ENCODE data around the gene SIGLEC12.
A peak's percentile ranks its signal among the peaks of the same experiment; 100 is the strongest.
"Not testable (repeated sequence)": the region's sequence is repeated elsewhere in the genome, so short reads cannot be mapped to it uniquely, and the experiment has no call there.

Gene SIGLEC12

GRCh38 chr19:51521781-51522180 lies 20.2 kb upstream of the SIGLEC12 start:
- no peak for DNase-seq (ENCODE audit: low spot score)

DNA sequence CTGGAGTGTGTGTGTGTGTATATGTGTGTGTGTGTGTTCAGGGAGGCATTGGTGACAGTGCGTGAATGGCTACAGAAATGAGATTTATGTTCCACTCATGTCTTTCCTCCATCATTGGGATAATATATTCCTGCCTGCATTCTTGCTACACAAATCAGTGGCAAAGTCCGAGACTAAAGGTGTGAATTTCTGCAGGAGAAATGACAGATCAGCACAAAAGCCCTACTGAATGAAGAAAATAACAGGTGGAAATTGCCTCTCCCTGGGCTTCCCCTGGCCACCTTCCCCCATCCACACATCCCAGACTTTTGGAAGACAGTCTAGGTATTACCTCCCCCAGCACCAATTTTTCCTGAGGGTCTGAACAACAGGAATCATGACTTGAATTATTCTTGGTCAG lies 19.8 kb upstream of the SIGLEC12 start:
- DNase-seq (ENCODE audit: low spot score) = no peak

DNA sequence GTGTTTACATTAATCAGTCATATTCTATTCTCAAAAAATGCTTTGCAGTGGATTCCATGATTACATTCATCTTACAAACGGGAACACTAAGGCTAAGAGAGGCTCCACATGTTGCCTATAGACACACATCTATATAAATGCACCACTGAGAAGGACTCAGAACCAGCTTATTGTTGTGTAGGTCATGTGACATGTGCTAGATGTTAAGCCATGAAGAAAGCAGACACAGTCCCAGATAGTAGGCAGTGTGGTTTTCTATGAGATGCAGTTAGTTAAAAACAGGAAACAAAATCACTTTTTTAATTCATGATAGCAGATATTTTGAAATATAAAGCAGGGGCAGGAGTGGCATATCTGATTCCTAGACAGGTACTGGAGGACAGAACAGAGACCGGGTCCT lies 19.1 kb upstream of the SIGLEC12 start:
- no peak for DNase-seq (ENCODE audit: low spot score)

DNA sequence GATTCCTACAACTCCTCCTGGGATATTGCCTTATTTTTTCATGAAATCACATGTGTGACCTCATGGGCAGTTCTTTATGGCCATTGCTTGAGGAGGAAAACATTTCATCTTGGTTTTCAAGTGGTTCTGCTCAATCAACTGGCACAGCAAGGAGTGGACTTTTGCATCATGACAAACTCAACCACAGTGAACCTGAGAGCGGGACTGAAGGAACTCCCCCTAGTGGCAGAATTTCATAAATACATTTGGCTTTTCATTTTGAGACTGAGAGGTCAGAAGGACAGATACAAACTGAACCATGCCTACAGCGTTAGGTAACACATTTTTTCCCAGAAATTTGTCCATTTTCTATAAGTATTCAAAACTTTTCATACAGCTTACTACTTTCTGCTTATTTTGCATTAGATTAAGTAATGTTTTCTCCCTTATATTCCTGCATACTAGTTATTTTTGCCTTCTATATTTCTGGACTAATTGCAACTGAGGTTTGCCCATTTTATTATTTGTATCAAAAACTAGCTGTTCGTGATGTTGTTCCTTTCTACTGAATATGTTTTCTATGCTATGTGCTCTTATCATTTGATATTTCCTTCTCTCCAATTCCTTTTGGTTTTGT lies 13.4 kb upstream of the SIGLEC12 start:
- peak; percentile 53 for DNase-seq (ENCODE audit: low spot score)

- DNase-seq (ENCODE audit: low spot score) = no peak
These were observed 12.4 kb upstream of the SIGLEC12 start for GRCh38 chr19:51513968-51514367.

- DNase-seq (ENCODE audit: low spot score) = no peak
These were observed 9.8 kb upstream of the SIGLEC12 start for GRCh38 chr19:51511353-51511752.

DNA sequence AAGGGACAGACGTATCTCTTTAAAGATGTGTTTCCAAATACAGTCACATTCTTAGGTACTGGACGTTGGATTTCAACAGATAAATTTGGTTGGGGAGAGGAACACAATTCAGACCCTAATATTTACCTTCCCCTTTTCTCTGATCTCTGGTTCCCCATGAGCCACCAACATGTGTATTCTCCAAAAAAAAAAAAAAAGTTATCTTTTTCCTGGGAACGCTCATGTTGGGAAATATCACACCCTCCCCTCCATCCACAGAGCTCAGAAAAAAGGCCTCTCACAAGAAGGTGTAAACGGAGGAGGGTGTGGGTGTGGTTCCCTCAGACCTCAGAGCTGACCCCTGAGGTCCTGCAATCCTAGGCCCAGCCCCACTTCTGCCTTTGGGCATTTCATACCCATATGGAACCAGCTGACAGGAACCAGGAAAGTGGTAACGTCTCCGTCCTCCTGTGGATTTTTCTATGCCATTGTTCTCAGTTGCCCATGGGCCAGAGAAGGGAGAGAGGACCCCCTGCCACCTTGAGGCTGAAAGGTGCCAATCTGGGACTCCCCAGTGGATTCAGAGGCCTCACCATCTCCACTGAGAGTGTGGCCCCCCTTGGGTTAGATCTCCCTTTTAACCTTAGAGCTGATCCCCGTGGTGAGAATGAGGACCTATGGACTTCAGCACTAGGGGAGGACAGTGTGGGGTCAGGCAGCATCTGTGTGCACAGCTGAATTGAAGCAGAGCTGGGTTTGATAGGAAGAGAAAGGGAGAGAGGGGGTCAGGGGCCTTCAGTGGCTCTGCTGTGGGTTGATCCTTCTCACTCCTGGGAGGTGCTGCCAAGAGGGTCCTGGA lies 8.4 kb upstream of the SIGLEC12 start:
- DNase-seq (ENCODE audit: low spot score) = no peak

GRCh38 chr19:51508059-51508733 lies 6.6 kb upstream of the SIGLEC12 start:
- no peak for DNase-seq (ENCODE audit: low spot score)

- no peak for DNase-seq (ENCODE audit: low spot score)
These were observed 6.0 kb upstream of the SIGLEC12 start for GRCh38 chr19:51507640-51508058.

- DNase-seq (ENCODE audit: low spot score) = no peak
These were observed 5.6 kb upstream of the SIGLEC12 start for GRCh38 chr19:51507192-51507591.

GRCh38 chr19:51505904-51506303 lies 4.3 kb upstream of the SIGLEC12 start:
- no peak for DNase-seq (ENCODE audit: low spot score)

GRCh38 chr19:51503896-51504295 lies 2.3 kb upstream of the SIGLEC12 start:
- no peak for DNase-seq (ENCODE audit: low spot score)

DNA sequence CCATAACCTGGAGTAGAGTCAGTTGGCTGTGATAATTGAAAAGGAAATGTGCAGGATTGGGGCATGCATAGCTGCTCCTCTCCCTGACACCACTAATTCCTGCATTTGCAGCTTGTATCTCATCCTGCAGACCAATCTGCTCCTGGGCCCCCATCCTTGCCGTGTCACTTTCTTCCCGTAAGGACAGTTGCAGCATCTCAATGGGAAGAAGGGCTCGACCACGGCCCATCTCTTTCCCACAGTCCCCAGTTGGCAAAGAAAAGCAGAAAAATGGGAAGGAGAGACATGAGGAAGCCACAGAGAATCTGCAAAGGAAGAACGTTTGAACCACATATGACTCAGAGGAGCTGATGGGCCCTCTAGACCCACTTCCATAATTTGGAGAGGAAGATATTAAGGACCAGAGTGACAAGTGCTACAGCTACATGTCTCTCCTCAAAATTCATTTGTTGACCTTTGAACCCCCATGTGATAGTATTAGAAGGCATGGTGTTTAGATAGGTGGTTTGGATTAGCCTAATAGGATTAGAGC lies 1.8 kb upstream of the SIGLEC12 start:
- DNase-seq (ENCODE audit: low spot score) = no peak

DNA sequence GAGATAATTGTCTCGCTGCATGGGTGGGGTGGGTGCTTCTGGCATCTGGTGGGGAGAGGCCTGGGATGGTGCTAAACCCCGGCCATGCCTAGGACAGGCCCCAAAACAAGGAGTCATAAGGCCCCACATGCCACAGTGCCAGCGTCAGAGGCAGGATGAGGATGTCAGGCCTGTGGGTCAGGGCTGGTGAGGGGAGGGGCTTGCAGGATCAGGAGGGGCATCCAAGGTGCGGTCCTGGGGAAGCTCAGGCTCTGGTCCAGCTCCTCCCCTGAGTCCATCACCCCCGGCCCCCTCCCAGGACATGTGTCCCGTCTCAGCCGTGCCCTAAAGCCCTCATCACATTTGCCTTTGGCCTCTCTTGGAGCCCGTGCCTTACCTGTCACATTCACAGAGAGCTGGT lies 669 bp downstream of the SIGLEC12 start:
- DNase-seq (ENCODE audit: low spot score) = not testable (repeated sequence)

GRCh38 chr19:51497666-51498065 lies 3.9 kb downstream of the SIGLEC12 start:
- no peak for DNase-seq (ENCODE audit: low spot score)

- DNase-seq (ENCODE audit: low spot score) = no peak
These were observed 7.8 kb downstream of the SIGLEC12 start for GRCh38 chr19:51493776-51494175.

DNA sequence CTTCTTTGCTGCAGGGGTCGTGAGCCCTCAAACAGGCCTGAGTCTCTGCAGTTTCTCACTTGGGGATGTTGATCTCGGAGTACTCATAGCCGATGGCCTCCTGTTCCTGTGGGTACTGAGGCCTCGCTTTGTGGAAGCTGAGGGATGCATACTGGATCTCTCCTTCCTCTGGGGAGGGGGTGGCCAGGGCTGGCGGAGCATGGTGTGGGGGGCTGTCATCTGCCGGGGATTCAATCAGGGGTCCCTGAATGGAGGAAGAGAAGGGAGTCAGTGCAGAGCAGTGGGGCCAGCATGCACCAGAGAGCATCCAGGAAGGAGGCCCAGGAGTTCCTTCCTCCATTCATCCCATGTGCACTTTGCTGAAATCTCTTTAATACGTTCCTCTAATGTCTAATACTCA lies 10.0 kb downstream of the SIGLEC12 start:
- DNase-seq (ENCODE audit: low spot score) = no peak

GRCh38 chr19:51490676-51491075 lies 10.9 kb downstream of the SIGLEC12 start:
- DNase-seq (ENCODE audit: low spot score) = no peak

GRCh38 chr19:51489113-51489512 lies 12.5 kb downstream of the SIGLEC12 start:
- DNase-seq (ENCODE audit: low spot score) = no peak

GRCh38 chr19:51488491-51488890 lies 13.1 kb downstream of the SIGLEC12 start:
- no peak for DNase-seq (ENCODE audit: low spot score)

DNA sequence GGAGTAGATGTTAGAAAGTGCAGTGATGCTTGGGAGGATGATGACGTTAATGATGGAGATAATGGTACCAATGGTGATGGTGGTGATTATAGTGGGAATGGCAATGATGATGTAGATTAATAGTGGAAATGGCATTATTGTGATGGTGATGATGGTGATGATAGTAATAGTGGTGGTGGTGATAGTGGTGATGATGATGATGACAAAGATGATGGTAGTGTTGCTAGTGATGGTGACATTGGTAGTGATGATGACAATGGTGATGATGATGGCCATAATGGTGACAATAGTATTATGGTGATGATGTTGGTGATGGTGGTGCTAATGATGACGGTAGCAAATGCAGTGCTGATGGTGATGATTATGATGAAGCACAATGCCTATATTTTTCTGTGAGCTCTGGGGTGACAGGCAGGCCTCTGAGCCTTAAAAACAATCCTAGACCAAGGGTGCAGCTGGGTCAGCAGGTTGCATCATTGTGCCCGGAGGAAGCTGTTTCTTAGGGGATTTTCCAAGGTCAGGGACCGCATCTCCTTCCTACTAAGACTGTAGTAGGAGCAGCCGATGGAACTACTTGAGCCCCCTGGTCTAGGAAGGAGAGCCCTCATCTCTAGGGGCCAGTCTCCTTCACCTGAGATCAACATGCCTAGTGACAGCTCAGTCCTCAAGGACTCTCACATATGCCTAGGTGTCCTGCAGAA lies 15.5 kb downstream of the SIGLEC12 start:
- no peak for DNase-seq (ENCODE audit: low spot score)

- DNase-seq (ENCODE audit: low spot score) = no peak
These were observed 21.0 kb downstream of the SIGLEC12 start for GRCh38 chr19:51480590-51480989.
